Esophagus muscularis mucosa (tissue), 3 donors: ENCODE results near the gene MAEL.

Source experiments
- POLR2A ChIP-seq: fragments of 450-650 bp; IDR thresholded peaks from one replicate; pipeline ENCODE4 v1.6.1; 2017; ENCODE audit warnings: antibody characterized with exemption, moderate library complexity, mild to moderate bottlenecking, low read depth
- POLR2AphosphoS5 ChIP-seq, 2 donors: sonication (generic); formaldehyde crosslinking; IDR thresholded peaks; one replicate each; pipeline ENCODE4 v1.6.1; 2017; ENCODE audit warnings: antibody characterized with exemption in 2 of 2
- TF ChIP-seq, protein P1 (sequence below), 3 experiments: fragments of 200-600 bp in 2 of 3; fragments of 450-650 bp in 1 of 3; sonication (generic) in 2 of 3; IDR thresholded peaks; one replicate each; pipeline ENCODE4 v1.5.1; 2017 to 2019; ENCODE audit warnings: antibody characterized with exemption in 3 of 3, mild to moderate bottlenecking in 2 of 3, moderate library complexity in 1 of 3

DNA sequence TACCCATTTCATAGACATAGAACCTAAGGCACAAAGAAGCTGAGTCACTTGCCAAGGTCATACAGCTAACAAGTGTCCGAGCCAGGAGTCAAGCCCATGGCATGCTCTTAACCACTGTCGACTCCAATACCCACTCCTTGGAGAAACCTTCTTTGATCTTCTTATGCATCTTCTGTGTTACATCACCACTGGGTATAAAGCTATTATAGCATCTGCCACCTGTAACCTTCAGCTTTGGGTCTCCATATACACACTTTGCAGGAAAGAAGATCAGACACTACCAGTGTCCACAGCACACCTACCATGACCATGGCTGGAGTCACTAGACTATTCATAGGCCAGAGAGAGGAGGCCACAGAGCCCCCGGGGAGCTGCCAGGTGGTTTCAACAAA is 72.0 kb downstream of the MAEL start:
- TF ChIP-seq, protein P1, sequence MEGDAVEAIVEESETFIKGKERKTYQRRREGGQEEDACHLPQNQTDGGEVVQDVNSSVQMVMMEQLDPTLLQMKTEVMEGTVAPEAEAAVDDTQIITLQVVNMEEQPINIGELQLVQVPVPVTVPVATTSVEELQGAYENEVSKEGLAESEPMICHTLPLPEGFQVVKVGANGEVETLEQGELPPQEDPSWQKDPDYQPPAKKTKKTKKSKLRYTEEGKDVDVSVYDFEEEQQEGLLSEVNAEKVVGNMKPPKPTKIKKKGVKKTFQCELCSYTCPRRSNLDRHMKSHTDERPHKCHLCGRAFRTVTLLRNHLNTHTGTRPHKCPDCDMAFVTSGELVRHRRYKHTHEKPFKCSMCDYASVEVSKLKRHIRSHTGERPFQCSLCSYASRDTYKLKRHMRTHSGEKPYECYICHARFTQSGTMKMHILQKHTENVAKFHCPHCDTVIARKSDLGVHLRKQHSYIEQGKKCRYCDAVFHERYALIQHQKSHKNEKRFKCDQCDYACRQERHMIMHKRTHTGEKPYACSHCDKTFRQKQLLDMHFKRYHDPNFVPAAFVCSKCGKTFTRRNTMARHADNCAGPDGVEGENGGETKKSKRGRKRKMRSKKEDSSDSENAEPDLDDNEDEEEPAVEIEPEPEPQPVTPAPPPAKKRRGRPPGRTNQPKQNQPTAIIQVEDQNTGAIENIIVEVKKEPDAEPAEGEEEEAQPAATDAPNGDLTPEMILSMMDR (IDR thresholded peaks at IDR 0.05) = no peak
- no peak for TF ChIP-seq POLR2AphosphoS5 (IDR thresholded peaks at IDR 0.05)
- no peak for TF ChIP-seq POLR2A
